GM12864 (cell line): ENCODE measurements around the gene LIMK1.
A peak's percentile ranks its signal among the peaks of the same experiment; 100 is the strongest.

Experiments used
- DNase-seq: peaks from one replicate; pipeline ENCODE4 v3.0.0-alpha.2; 2011; ENCODE audit warnings: low read depth
- H3K4me3 ChIP-seq: 2 replicates; pipeline ENCODE4 v1.5.1; 2011; ENCODE audit warnings: mild to moderate bottlenecking, low read depth, low read length, control low read depth
- CTCF ChIP-seq: IDR thresholded peaks from 2 replicates; pipeline ENCODE4 v1.5.1; 2011; ENCODE audit warnings: low read depth, mild to moderate bottlenecking, moderate library complexity, low read length, control low read depth, inconsistent platforms; ENCODE audit errors: missing control alignments

Gene LIMK1

GRCh38 chr7:74095135-74095534, 11.5 kb downstream of the LIMK1 start:
- DNase-seq = no peak
- peak overlapping the region; percentile 62 for H3K4me3 ChIP-seq
- no peak for TF ChIP-seq CTCF

GRCh38 chr7:74097937-74098614, 14.5 kb downstream of the LIMK1 start:
- no peak for DNase-seq

GRCh38 chr7:74099031-74099430, 15.4 kb downstream of the LIMK1 start:
- H3K4me3 ChIP-seq = no peak overlapping the region
- DNase-seq = no peak
- TF ChIP-seq CTCF = no peak

More at GRCh38 chr7:74097937-74098614, 14.5 kb downstream of the LIMK1 start:
- no peak overlapping the region for H3K4me3 ChIP-seq
- TF ChIP-seq CTCF = no peak

GRCh38 chr7:74101061-74101681, 17.6 kb downstream of the LIMK1 start:
- TF ChIP-seq CTCF = no peak
- H3K4me3 ChIP-seq = no peak overlapping the region
- peak; percentile 60 for DNase-seq

- TF ChIP-seq CTCF = no peak
- DNase-seq = no peak
- H3K4me3 ChIP-seq = no peak overlapping the region
Measured at GRCh38 chr7:74103219-74103772, 19.7 kb downstream of the LIMK1 start.

GRCh38 chr7:74104702-74105101, 21.1 kb downstream of the LIMK1 start:
- no peak for TF ChIP-seq CTCF
- DNase-seq = no peak

GRCh38 chr7:74105992-74106391, 22.4 kb downstream of the LIMK1 start:
- no peak overlapping the region for H3K4me3 ChIP-seq
- no peak for TF ChIP-seq CTCF
- DNase-seq = no peak

More at GRCh38 chr7:74104702-74105101, 21.1 kb downstream of the LIMK1 start:
- no peak overlapping the region for H3K4me3 ChIP-seq
